Stomach (tissue), 9 donors: ENCODE data around the gene ZGPAT. TPM values are rescaled to one million over a fixed set of nuclear protein-coding genes. Genes with fewer than 3 reads are reported as not detected.

ENCODE experiments used
- DNase-seq, 2 donors: peaks; one replicate each; pipeline versions ENCODE4 v3.0.0 to v3.0.0-alpha.2; 2013 to 2019
- H3K27ac ChIP-seq, 5 donors: fragments of 200-600 bp in 4 of 5; sonication (generic) in 4 of 5; one replicate each; pipeline ENCODE4 v1.5.1; 2013 to 2019; ENCODE audit warnings: mild to moderate bottlenecking in 1 of 5, moderate library complexity in 1 of 5
- H3K27me3 ChIP-seq, 3 donors: fragments of 200-600 bp; sonication (generic); one replicate each; pipeline ENCODE4 v1.5.1; 2017 to 2019; ENCODE audit warnings: mixed run types in 1 of 3
- H3K36me3 ChIP-seq, 4 donors: fragments of 200-600 bp; sonication (generic); 1 replicate in 3 of 4; 2 replicates in 1 of 4; pipeline ENCODE4 v1.5.1; 2016 to 2019
- H3K4me1 ChIP-seq, 4 donors: fragments of 200-600 bp; sonication (generic); one replicate each; pipeline ENCODE4 v1.5.1; 2016 to 2019
- H3K4me3 ChIP-seq, 4 donors: fragments of 200-600 bp; sonication (generic) in 3 of 4; one replicate each; pipeline ENCODE4 v1.5.1; 2016 to 2019; ENCODE audit warnings: mild to moderate bottlenecking in 1 of 4
- H3K9me3 ChIP-seq, 4 donors: fragments of 200-600 bp; sonication (generic); one replicate each; pipeline ENCODE4 v1.5.1; 2016 to 2019
- CTCF ChIP-seq, 7 experiments: fragments of 450-650 bp in 4 of 7; fragments of 200-600 bp in 3 of 7; sonication (generic) in 3 of 7; IDR thresholded peaks; one replicate each; pipeline ENCODE4 v1.5.1; 2016 to 2019; ENCODE audit warnings: antibody characterized with exemption in 7 of 7, control low read depth in 2 of 7, mild to moderate bottlenecking in 1 of 7
- EP300 ChIP-seq: sonication (generic); formaldehyde crosslinking; IDR thresholded peaks from one replicate; pipeline ENCODE4 v1.6.1; 2017; ENCODE audit warnings: antibody characterized with exemption
- POLR2A ChIP-seq, 4 donors: fragments of 450-650 bp; IDR thresholded peaks; one replicate each; pipeline ENCODE4 v1.6.1; 2016; ENCODE audit warnings: antibody characterized with exemption in 4 of 4, control low read depth in 2 of 4, mild to moderate bottlenecking in 1 of 4, moderate library complexity in 1 of 4
- POLR2AphosphoS5 ChIP-seq, 3 donors: sonication (generic); formaldehyde crosslinking; IDR thresholded peaks; one replicate each; pipeline ENCODE4 v1.6.1; 2016; ENCODE audit warnings: antibody characterized with exemption in 3 of 3
- WGBS, 5 donors: extraction: QIAGEN DNeasy Blood & Tissue Kit in 3 of 5; methylation state at CpG; one replicate each; pipeline versions ENCODE4 v1.1.5 to v1.1.7; 2013 to 2018; 5-methylcytosine and 5-hydroxymethylcytosine counted together
- intact Hi-C: fragments of 100-400 bp; cut with DNase I; formaldehyde crosslinking; loops from one replicate; pipeline ENCODE4 v1.15.1; 2023; ENCODE audit warnings: low total_unique reads
- polyA plus RNA-seq, 3 donors: library from polyadenylated mRNA; stranded (reverse); fragments of 200-250 nt; gene quantifications; one replicate each; pipeline ENCODE4 v1.2.3, GENCODE V29; 2013
- total RNA-seq, 5 donors: library from RNA; depleted of rRNA; stranded (reverse); fragments of >200 nt; gene quantifications; one replicate each; pipeline versions ENCODE4 v1.1.0 to v1.2.3, GENCODE V29; 2014 to 2016
- donor health status: healthy with polysubstance abuse.
- donor health status: Bipolar disorder and iron deficiency.
- donor health status: healthy.

Gene ZGPAT
- total and polyA plus RNA-seq, 8 donors = 12.3 to 49.6 (median 38.5) TPM

GRCh38 chr20:63747622-63748069 lies 39.8 kb downstream of the ZGPAT start:
- no peak for DNase-seq
- H3K4me3 ChIP-seq = no peak overlapping the region
- peaks cover 6 to 32% (median 22%) of the 10 kb centered on the region in 4 donors for H3K36me3 ChIP-seq
- no peaks in the 10 kb centered on the region for H3K9me3 ChIP-seq
- TF ChIP-seq EP300 = no peak
- TF ChIP-seq CTCF (IDR thresholded peaks at IDR 0.05) = no peak
- TF ChIP-seq POLR2AphosphoS5 (IDR thresholded peaks at IDR 0.05) = no peak
- TF ChIP-seq POLR2A (IDR thresholded peaks at IDR 0.05) = no peak
- 61 to 75% (median 73%) methylated on average over 9 to 13 of the region's 13 CpGs for WGBS, 5 donors
- peaks cover 0 to 4% (median 0%) of the 10 kb centered on the region in 4 donors for H3K4me1 ChIP-seq
- H3K27me3 ChIP-seq = no peaks in the 10 kb centered on the region
- intact Hi-C loops = no loop called here
- no peak overlapping the region for H3K27ac ChIP-seq

GRCh38 chr20:63748070-63748933 lies 40.5 kb downstream of the ZGPAT start:
- Histone ChIP-seq H3K4me1 (no peaks in the 10 kb centered on the region), H3K4me3 (no peak overlapping the region), H3K27ac (no peak overlapping the region), H3K9me3 (no peaks in the 10 kb centered on the region), H3K27me3 (no peaks in the 10 kb centered on the region), H3K36me3 (peaks cover 0 to 26% (median 16%) of the 10 kb centered on the region in 4 donors)
- WGBS, 5 donors = 76 to 82% (median 78%) methylated on average over 13 to 20 of the region's 20 CpGs
- no peak for TF ChIP-seq POLR2AphosphoS5 (IDR thresholded peaks at IDR 0.05)
- no peak for TF ChIP-seq POLR2A (IDR thresholded peaks at IDR 0.05)
- no peak for TF ChIP-seq CTCF (IDR thresholded peaks at IDR 0.05)
- TF ChIP-seq EP300 = no peak
- intact Hi-C loops = no loop called here
- DNase-seq = no peak

GRCh38 chr20:63748934-63749270 lies 41.1 kb downstream of the ZGPAT start:
- Histone ChIP-seq H3K27ac (no peak overlapping the region), H3K27me3 (no peaks in the 10 kb centered on the region)
- DNase-seq = no peak

More at GRCh38 chr20:63748934-63749270, 41.1 kb downstream of the ZGPAT start:
- no peaks in the 10 kb centered on the region for H3K4me1 ChIP-seq
- peaks cover 0 to 21% (median 11%) of the 10 kb centered on the region in 4 donors for H3K36me3 ChIP-seq
- WGBS, 5 donors = 75 to 94% (median 90%) methylated on average over 5 to 11 of the region's 11 CpGs
- intact Hi-C loops = no loop called here
- TF ChIP-seq EP300 (no peak), CTCF (IDR thresholded peaks at IDR 0.05) (no peak), POLR2AphosphoS5 (IDR thresholded peaks at IDR 0.05) (no peak), POLR2A (IDR thresholded peaks at IDR 0.05) (no peak)
- H3K4me3 ChIP-seq = no peak overlapping the region
- no peaks in the 10 kb centered on the region for H3K9me3 ChIP-seq
